Keratinocyte (primary cell): ENCODE data around the gene KIR3DL1. TPM values are rescaled to one million over a fixed set of nuclear protein-coding genes. Genes with fewer than 3 reads are reported as not detected.
"Not testable (repeated sequence)": the region's sequence is repeated elsewhere in the genome, so short reads cannot be mapped to it uniquely, and the experiment has no call there.

Experiments used
- DNase-seq: peaks from one replicate; pipeline ENCODE4 v3.0.0-alpha.2; 2011; ENCODE audit warnings: low read depth, missing footprints, low spot score
- FAIRE-seq: peaks from 2 replicates; lab custom pipeline; 2011; peaks lifted over from hg19 to GRCh38; lab: Jason Lieb, UNC
- H2AFZ ChIP-seq: 2 replicates; pipeline ENCODE4 v1.6.0; 2012; ENCODE audit warnings: low read length, control low read depth, inconsistent platforms; ENCODE audit not compliant: control insufficient read depth
- H3K27ac ChIP-seq: 2 replicates; pipeline ENCODE4 v1.5.1; 2011; ENCODE audit warnings: low read length; ENCODE audit not compliant: control insufficient read depth, insufficient read depth
- H3K27me3 ChIP-seq: 3 replicates; pipeline ENCODE4 v1.6.0; 2011; ENCODE audit warnings: low read length; ENCODE audit not compliant: control insufficient read depth, insufficient read depth; ENCODE audit errors: extremely low read depth
- H3K36me3 ChIP-seq, 2 experiments: 2 replicates in 1 of 2; 3 replicates in 1 of 2; pipeline ENCODE4 v1.5.1; 2011; ENCODE audit warnings: low read length in 2 of 2, mild to moderate bottlenecking in 1 of 2; ENCODE audit not compliant: control insufficient read depth in 2 of 2, insufficient read depth in 2 of 2; ENCODE audit errors: extremely low read depth in 1 of 2
- H3K4me1 ChIP-seq: 3 replicates; pipeline ENCODE4 v1.5.1; 2011; ENCODE audit warnings: low read length; ENCODE audit not compliant: control insufficient read depth, insufficient read depth; ENCODE audit errors: extremely low read depth
- H3K4me2 ChIP-seq: 3 replicates; pipeline ENCODE4 v1.6.0; 2011; ENCODE audit warnings: low read depth, low read length; ENCODE audit not compliant: control insufficient read depth, insufficient read depth; ENCODE audit errors: extremely low read depth
- H3K4me3 ChIP-seq, 3 experiments: fragments of 200-600 bp in 1 of 3; sonication (generic) in 1 of 3; 2 replicates in 2 of 3; 3 replicates in 1 of 3; pipeline ENCODE4 v1.5.1; 2011 to 2016; ENCODE audit warnings: low read length in 3 of 3, mild to moderate bottlenecking in 3 of 3, control low read depth in 2 of 3, inconsistent platforms in 1 of 3, low read depth in 1 of 3, mixed read lengths in 1 of 3, mixed run types in 1 of 3, moderate library complexity in 1 of 3; ENCODE audit not compliant: control insufficient read depth in 2 of 3, insufficient read depth in 2 of 3; ENCODE audit errors: extremely low read depth in 1 of 3
- H3K79me2 ChIP-seq: 2 replicates; pipeline ENCODE4 v1.6.0; 2012; ENCODE audit warnings: low read length; ENCODE audit not compliant: control insufficient read depth, insufficient read depth
- H3K9ac ChIP-seq: 3 replicates; pipeline ENCODE4 v1.6.0; 2011; ENCODE audit warnings: low read length; ENCODE audit not compliant: control insufficient read depth, insufficient read depth; ENCODE audit errors: extremely low read depth
- H3K9me1 ChIP-seq: 3 replicates; pipeline ENCODE4 v1.6.0; 2011; ENCODE audit warnings: low read length; ENCODE audit not compliant: control insufficient read depth, insufficient read depth; ENCODE audit errors: extremely low read depth
- H3K9me3 ChIP-seq: 2 replicates; pipeline ENCODE4 v1.5.1; 2012; ENCODE audit warnings: low read depth, low read length; ENCODE audit not compliant: control insufficient read depth
- H4K20me1 ChIP-seq: 3 replicates; pipeline ENCODE4 v1.6.0; 2011; ENCODE audit warnings: low read length; ENCODE audit not compliant: control insufficient read depth, insufficient read depth; ENCODE audit errors: extremely low read depth
- CTCF ChIP-seq, 3 experiments: IDR thresholded peaks in 1 of 3; conservative IDR thresholded peaks in 1 of 3; optimal IDR thresholded peaks in 1 of 3; 2 replicates in 2 of 3; 3 replicates in 1 of 3; pipeline versions ENCODE3 to v1.5.1; 2011; ENCODE audit warnings: low read length in 3 of 3, mild to moderate bottlenecking in 3 of 3, moderate library complexity in 2 of 3, control low read depth in 1 of 3, inconsistent platforms in 1 of 3; ENCODE audit not compliant: insufficient read depth in 2 of 3; ENCODE audit errors: extremely low read depth in 1 of 3
- EZH2 ChIP-seq: IDR thresholded peaks from one replicate; pipeline ENCODE4 v1.6.1; 2012; ENCODE audit warnings: inconsistent platforms, mild to moderate bottlenecking, low read length, moderate library complexity
- dilution Hi-C: fragments of 300-500 bp; cut with MboI; formaldehyde crosslinking; loops from one replicate; pipeline ENCODE4 v1.7.0; 2020; ENCODE audit warnings: low sequenced_read_pairs; ENCODE audit not compliant: extremely low pct_ligation_motif_present
- polyA plus RNA-seq, 5 experiments: library from polyadenylated mRNA; depleted of rRNA in 3 of 5; stranded (reverse) in 3 of 5; stranded (forward) in 1 of 5; unstranded in 1 of 5; fragments of >200 nt; gene quantifications; 1 replicate in 1 of 5; 2 replicates in 3 of 5; 3 replicates in 1 of 5; pipeline versions ENCODE4 v1.2.1 to v1.2.3, GENCODE V29; 2011 to 2012; ENCODE audit warnings: missing spikeins in 2 of 5, low read depth in 1 of 5, low replicate concordance in 1 of 5

Gene KIR3DL1
- polyA plus RNA-seq, 1 donor (not counting 4 experiments of a cell fraction or from before 2014, with no cell fraction given) = not detected

DNA sequence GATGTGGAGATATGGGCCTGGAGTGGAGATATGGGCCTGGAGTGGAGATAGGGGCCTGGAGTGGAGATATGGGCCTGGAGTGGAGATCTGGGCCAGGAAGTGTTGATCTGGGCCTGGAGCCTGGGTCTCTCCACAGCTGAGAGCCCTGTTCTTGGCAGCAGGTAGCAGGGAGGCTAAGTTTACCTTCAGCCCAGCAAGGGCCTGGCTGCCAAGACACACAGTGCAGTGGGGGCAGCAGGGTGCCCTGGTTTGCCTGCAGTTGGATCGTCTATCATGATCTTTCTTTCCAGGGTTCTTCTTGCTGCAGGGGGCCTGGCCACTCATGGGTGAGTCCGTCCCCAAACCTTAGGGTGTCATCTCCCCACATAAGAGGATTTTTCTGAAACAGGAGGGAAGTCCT, 34.7 kb downstream of the KIR3DL1 start:
- no peaks in the 10 kb centered on the region for H3K4me1 ChIP-seq
- dilution Hi-C loops = no loop called here
- H3K36me3 ChIP-seq = no peaks in the 10 kb centered on the region
- H4K20me1 ChIP-seq = no peaks in the 10 kb centered on the region
- no peaks in the 10 kb centered on the region for H3K79me2 ChIP-seq
- FAIRE-seq (no peak), DNase-seq (no peak)
- no peak overlapping the region for H3K4me3 ChIP-seq
- H3K9me3 ChIP-seq = no peaks in the 10 kb centered on the region
- no peak overlapping the region for H3K9ac ChIP-seq
- H3K4me2 ChIP-seq = no peak overlapping the region
- H2AFZ ChIP-seq = no peak overlapping the region
- H3K27me3 ChIP-seq = no peaks in the 10 kb centered on the region
- TF ChIP-seq EZH2 = no peak
- no peak for TF ChIP-seq CTCF (optimal IDR thresholded peaks at IDR 0.05 in 1 of 3, IDR thresholded peaks at IDR 0.05 in 1 of 3, conservative IDR thresholded peaks at IDR 0.05 in 1 of 3; ENCODE audit: extremely low read depth in 1 of 3, insufficient read depth in 2 of 3, low read length in 3 of 3)
- no peak overlapping the region for H3K27ac ChIP-seq
- no peaks in the 10 kb centered on the region for H3K9me1 ChIP-seq

- Histone ChIP-seq H3K4me1 (no peaks in the 10 kb centered on the region), H4K20me1 (no peaks in the 10 kb centered on the region), H3K4me2 (no peak overlapping the region), H3K27ac (no peak overlapping the region), H3K9me1 (no peaks in the 10 kb centered on the region), H3K4me3 (no peak overlapping the region), H3K27me3 (no peaks in the 10 kb centered on the region), H3K9me3 (no peaks in the 10 kb centered on the region), H3K79me2 (no peaks in the 10 kb centered on the region), H3K9ac (no peak overlapping the region), H3K36me3 (no peaks in the 10 kb centered on the region), H2AFZ (no peak overlapping the region)
- FAIRE-seq (no peak), DNase-seq (no peak)
- dilution Hi-C loops = no loop called here
- TF ChIP-seq CTCF (optimal IDR thresholded peaks at IDR 0.05 in 1 of 3, IDR thresholded peaks at IDR 0.05 in 1 of 3, conservative IDR thresholded peaks at IDR 0.05 in 1 of 3; ENCODE audit: extremely low read depth in 1 of 3, insufficient read depth in 2 of 3, low read length in 3 of 3) = no peak
- TF ChIP-seq EZH2 = no peak
Observed at GRCh38 chr19:54851353-54851752, 35.1 kb downstream of the KIR3DL1 start.

DNA sequence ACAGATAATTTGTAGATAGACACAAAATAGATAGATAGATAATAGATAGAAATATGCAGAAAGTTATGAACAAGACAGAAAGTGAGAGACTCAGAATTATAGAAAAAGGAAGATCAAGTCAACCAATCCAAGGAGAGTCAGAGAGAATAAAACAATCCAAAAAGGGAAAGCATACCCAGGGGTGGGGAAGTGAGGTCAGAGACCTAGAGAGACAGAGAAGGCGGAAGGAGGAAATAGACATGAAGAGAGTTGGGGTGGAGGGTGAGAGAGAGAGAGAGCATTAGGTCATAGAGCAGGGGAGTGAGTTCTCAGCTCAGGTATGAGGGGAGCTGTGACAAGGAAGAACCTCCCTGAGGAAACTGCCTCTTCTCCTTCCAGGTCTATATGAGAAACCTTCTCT, 39.0 kb downstream of the KIR3DL1 start:
- H3K9me1 ChIP-seq, dilution Hi-C loops, H2AFZ ChIP-seq, H3K9me3 ChIP-seq, H3K4me2 ChIP-seq, H3K79me2 ChIP-seq, H3K27ac ChIP-seq, H3K27me3 ChIP-seq, DNase-seq, H3K9ac ChIP-seq, H3K4me3 ChIP-seq, H3K36me3 ChIP-seq, H4K20me1 ChIP-seq, FAIRE-seq, H3K4me1 ChIP-seq: not testable (repeated sequence)

DNA sequence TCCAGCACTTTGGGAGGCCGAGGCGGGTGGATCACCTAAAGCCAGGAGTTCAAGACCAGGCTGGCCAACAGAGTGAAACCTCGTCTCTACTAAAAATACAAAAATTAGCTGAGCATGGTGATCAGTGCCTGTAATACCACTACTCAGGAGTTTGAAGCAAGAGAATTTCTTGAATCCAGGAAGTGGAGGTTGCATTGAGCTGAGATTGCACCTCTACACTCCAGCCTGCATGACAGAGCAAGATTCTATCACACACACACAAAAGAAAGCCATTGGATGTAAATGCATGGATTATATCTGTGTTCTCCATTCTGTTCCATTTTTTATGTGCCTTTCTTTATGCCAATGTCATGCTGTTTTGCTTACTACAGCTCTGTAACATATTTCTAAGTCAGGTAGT, 42.2 kb downstream of the KIR3DL1 start:
- H3K27me3 ChIP-seq, H3K27ac ChIP-seq, H4K20me1 ChIP-seq, H3K4me2 ChIP-seq, dilution Hi-C loops, H3K9me3 ChIP-seq, H3K4me3 ChIP-seq, H3K36me3 ChIP-seq, H2AFZ ChIP-seq, DNase-seq, H3K9ac ChIP-seq, FAIRE-seq, H3K9me1 ChIP-seq, H3K79me2 ChIP-seq, H3K4me1 ChIP-seq: not testable (repeated sequence)
